K562 (cell line): ENCODE results near the gene RACK1. TPM values are rescaled to one million over a fixed set of nuclear protein-coding genes. Genes with fewer than 3 reads are reported as not detected.

Experiments
- FOSL1 ChIP-seq: fragments of 200-800 bp; sonication (Bioruptor generic); conservative IDR thresholded peaks from 2 replicates; pipeline ENCODE4 v1.6.1; 2016; ENCODE audit warnings: missing genetic modification characterization, missing compliant biosample characterization
- FOXP1 ChIP-seq: sonication (generic); formaldehyde crosslinking; IDR thresholded peaks from 2 replicates; pipeline ENCODE4 v1.8.0; 2022; ENCODE audit warnings: mild to moderate bottlenecking, missing genetic modification reagents
- NEUROD1 ChIP-seq: fragments of 150-350 bp; IDR thresholded peaks from 2 replicates; pipeline ENCODE4 v1.6.1; 2014; ENCODE audit warnings: borderline replicate concordance, low read length, low read depth; ENCODE audit not compliant: partially characterized antibody
- PCBP1 ChIP-seq: fragments of 200-400 bp; formaldehyde crosslinking; IDR thresholded peaks from 2 replicates; pipeline ENCODE4 v1.6.1; 2018; ENCODE audit warnings: mild to moderate bottlenecking, low read depth, low read length; ENCODE audit not compliant: poor library complexity, severe bottlenecking
- POLR2AphosphoS5 ChIP-seq: IDR thresholded peaks from 2 replicates; pipeline ENCODE4 v1.6.1; 2011; ENCODE audit warnings: mild to moderate bottlenecking, low read depth, low read length, moderate library complexity; ENCODE audit not compliant: control insufficient read depth, insufficient read depth
- RBM39 ChIP-seq: fragments of 200-400 bp; formaldehyde crosslinking; optimal IDR thresholded peaks from 2 replicates; pipeline ENCODE3; 2018; ENCODE audit warnings: low read depth, low read length
- SIN3A ChIP-seq, 2 experiments: fragments of 150-350 bp in 1 of 2; IDR thresholded peaks; 2 replicates each; pipeline ENCODE4 v1.6.1; 2011 to 2016; ENCODE audit warnings: borderline replicate concordance in 2 of 2, low read depth in 2 of 2, low read length in 2 of 2, mild to moderate bottlenecking in 2 of 2, moderate library complexity in 2 of 2; ENCODE audit not compliant: control insufficient read depth in 1 of 2
- SMAD3 ChIP-seq: fragments of 450-650 bp; formaldehyde crosslinking; conservative IDR thresholded peaks from 2 replicates; pipeline ENCODE4 v1.4.0; 2020; ENCODE audit warnings: mild to moderate bottlenecking
- ZFP1 ChIP-seq: fragments of 450-650 bp; formaldehyde crosslinking; IDR thresholded peaks from 2 replicates; pipeline ENCODE4 v1.4.0; 2020; ENCODE audit warnings: mild to moderate bottlenecking, mixed read lengths
- ZNF197 ChIP-seq: fragments of 200-800 bp; sonication (Bioruptor generic); IDR thresholded peaks from 2 replicates; pipeline ENCODE4 v1.6.1; 2016; ENCODE audit warnings: low read depth, missing genetic modification characterization, missing compliant biosample characterization
- ZNF699 ChIP-seq: fragments of 250-450 bp; sonication (Bioruptor Pico); IDR thresholded peaks from 2 replicates; pipeline ENCODE4 v1.8.0; 2021; ENCODE audit warnings: mild to moderate bottlenecking, moderate library complexity; ENCODE audit not compliant: insufficient replicate concordance
- polyA plus RNA-seq, 8 experiments: library from polyadenylated mRNA; depleted of rRNA in 4 of 8; stranded (reverse) in 5 of 8; unstranded in 3 of 8; fragments of >200 nt; fragmentation: Nextera tagmentation in 2 of 8; fragmentation: Illumina TruSeq in 1 of 8; extraction: Ambion mirVana in 2 of 8; extraction: Trizol in 1 of 8; gene quantifications; 2 replicates each; pipeline versions ENCODE4 v1.2.1 to v1.2.3, GENCODE V29; 2011 to 2014; ENCODE audit warnings: inconsistent platforms in 1 of 8, missing spikeins in 1 of 8
- total RNA-seq, 7 experiments: library from RNA; depleted of rRNA in 6 of 7; stranded (reverse); fragments of >200 nt in 6 of 7; fragmentation: Illumina TruSeq in 2 of 7; extraction: Trizol in 2 of 7; gene quantifications; 2 replicates each; pipeline versions ENCODE4 v1.2.1 to v1.2.3, GENCODE V29; 2011 to 2021; ENCODE audit warnings: low replicate concordance in 1 of 7
- TF ChIP-seq, protein P1 (sequence below): sonication (generic); formaldehyde crosslinking; IDR thresholded peaks from 2 replicates; pipeline ENCODE4 v1.8.0; 2022; ENCODE audit warnings: mild to moderate bottlenecking, missing genetic modification reagents
- TF ChIP-seq, protein P2 (sequence below): fragments of 250-450 bp; sonication (Bioruptor Pico); IDR thresholded peaks from 2 replicates; pipeline ENCODE4 v1.5.0; 2021; ENCODE audit warnings: mild to moderate bottlenecking, borderline replicate concordance
- TF ChIP-seq, protein P3 (sequence below): fragments of 450-650 bp; formaldehyde crosslinking; IDR thresholded peaks from 2 replicates; pipeline ENCODE4 v1.4.0; 2020; ENCODE audit warnings: mild to moderate bottlenecking, moderate library complexity
- TF ChIP-seq, protein P4 (sequence below): sonication (generic); formaldehyde crosslinking; IDR thresholded peaks from 2 replicates; pipeline ENCODE4 v1.8.0; 2023; ENCODE audit warnings: missing genetic modification reagents, mild to moderate bottlenecking, borderline replicate concordance

RACK1 gene
- total and polyA plus RNA-seq, 9 of the 15 experiments (the other 6 are each of a cell fraction or from before 2014, with no cell fraction given) = 2,303 to 5,311 (median 3,833) TPM

DNA sequence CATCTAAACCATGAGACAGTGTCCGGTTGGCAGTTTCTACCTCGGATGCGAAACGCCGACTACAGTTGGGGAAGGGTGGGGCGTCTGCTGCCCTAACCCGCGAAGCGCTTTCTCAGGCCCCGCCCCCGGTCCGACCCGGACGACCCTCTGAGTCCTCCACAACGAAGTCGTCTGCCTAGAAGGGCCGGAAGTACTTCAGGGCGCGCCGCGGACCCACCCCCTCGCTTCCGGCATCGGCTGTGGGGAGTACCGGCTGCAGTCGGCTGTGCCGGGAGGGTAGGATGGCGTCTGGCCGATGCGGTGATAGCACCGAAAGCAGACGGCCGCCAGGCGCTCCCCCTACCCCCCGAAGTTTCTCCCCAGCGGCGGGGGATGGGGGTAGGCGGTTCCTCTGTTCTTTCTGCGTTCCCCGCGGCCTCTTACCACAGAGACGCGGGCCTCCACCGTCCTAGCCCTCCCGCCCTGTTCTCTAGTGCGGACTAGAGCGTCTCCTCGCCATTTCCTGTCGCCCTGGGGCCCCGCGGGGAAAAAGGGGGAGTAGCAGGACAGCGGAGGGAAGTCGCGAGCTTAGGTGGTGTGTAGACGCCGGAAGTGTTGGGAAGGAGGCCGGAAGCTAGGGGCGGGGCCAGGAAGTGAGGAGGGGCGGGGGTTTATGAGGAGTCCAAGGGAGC lies 20.5 kb downstream of the RACK1 start, which contains the start of gene TRIM41 (continued):
- TF ChIP-seq FOXP1 (peak; percentile 71; the same call in 1 of the 2 replicates), SIN3A (IDR thresholded peaks at IDR 0.05; ENCODE audit: borderline replicate concordance in 2 of 2, control insufficient read depth in 1 of 2, low read depth in 2 of 2, low read length in 2 of 2) (peak; percentile 60 to 95; a peak in 3 of 4 replicates), POLR2AphosphoS5 (peak; percentile 88), ZNF197 (CRISPR knock-in tag) (peak; percentile 86), NEUROD1 (peak; percentile 15), ZNF699 (no peak), RBM39 (peak; percentile 67), SMAD3 (CRISPR knock-in tag) (0 out of 2 replicates have a peak, but pooled peaks have one; percentile 12), ZFP1 (CRISPR knock-in tag) (no peak), PCBP1 (peak; percentile 56), FOSL1 (tag) (peak; percentile 64)
- TF ChIP-seq, protein P1, sequence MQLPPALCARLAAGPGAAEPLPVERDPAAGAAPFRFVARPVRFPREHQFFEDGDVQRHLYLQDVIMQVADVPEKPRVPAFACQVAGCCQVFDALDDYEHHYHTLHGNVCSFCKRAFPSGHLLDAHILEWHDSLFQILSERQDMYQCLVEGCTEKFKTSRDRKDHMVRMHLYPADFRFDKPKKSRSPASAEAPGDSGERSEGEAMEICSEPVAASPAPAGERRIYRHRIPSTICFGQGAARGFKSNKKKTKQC (CRISPR knock-in tag) = peak; percentile 90; the same call in 1 of the 2 replicates
- TF ChIP-seq, protein P2, sequence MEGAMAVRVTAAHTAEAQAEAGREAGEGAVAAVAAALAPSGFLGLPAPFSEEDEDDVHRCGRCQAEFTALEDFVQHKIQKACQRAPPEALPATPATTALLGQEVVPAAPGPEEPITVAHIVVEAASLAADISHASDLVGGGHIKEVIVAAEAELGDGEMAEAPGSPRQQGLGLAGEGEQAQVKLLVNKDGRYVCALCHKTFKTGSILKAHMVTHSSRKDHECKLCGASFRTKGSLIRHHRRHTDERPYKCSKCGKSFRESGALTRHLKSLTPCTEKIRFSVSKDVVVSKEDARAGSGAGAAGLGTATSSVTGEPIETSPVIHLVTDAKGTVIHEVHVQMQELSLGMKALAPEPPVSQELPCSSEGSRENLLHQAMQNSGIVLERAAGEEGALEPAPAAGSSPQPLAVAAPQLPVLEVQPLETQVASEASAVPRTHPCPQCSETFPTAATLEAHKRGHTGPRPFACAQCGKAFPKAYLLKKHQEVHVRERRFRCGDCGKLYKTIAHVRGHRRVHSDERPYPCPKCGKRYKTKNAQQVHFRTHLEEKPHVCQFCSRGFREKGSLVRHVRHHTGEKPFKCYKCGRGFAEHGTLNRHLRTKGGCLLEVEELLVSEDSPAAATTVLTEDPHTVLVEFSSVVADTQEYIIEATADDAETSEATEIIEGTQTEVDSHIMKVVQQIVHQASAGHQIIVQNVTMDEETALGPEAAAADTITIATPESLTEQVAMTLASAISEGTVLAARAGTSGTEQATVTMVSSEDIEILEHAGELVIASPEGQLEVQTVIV (CRISPR knock-in tag) = no peak; the same call in 1 of the 2 replicates
- TF ChIP-seq, protein P3, sequence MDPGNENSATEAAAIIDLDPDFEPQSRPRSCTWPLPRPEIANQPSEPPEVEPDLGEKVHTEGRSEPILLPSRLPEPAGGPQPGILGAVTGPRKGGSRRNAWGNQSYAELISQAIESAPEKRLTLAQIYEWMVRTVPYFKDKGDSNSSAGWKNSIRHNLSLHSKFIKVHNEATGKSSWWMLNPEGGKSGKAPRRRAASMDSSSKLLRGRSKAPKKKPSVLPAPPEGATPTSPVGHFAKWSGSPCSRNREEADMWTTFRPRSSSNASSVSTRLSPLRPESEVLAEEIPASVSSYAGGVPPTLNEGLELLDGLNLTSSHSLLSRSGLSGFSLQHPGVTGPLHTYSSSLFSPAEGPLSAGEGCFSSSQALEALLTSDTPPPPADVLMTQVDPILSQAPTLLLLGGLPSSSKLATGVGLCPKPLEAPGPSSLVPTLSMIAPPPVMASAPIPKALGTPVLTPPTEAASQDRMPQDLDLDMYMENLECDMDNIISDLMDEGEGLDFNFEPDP (CRISPR knock-in tag) = peak; percentile 70; the same call in 1 of the 2 replicates
- TF ChIP-seq, protein P4, sequence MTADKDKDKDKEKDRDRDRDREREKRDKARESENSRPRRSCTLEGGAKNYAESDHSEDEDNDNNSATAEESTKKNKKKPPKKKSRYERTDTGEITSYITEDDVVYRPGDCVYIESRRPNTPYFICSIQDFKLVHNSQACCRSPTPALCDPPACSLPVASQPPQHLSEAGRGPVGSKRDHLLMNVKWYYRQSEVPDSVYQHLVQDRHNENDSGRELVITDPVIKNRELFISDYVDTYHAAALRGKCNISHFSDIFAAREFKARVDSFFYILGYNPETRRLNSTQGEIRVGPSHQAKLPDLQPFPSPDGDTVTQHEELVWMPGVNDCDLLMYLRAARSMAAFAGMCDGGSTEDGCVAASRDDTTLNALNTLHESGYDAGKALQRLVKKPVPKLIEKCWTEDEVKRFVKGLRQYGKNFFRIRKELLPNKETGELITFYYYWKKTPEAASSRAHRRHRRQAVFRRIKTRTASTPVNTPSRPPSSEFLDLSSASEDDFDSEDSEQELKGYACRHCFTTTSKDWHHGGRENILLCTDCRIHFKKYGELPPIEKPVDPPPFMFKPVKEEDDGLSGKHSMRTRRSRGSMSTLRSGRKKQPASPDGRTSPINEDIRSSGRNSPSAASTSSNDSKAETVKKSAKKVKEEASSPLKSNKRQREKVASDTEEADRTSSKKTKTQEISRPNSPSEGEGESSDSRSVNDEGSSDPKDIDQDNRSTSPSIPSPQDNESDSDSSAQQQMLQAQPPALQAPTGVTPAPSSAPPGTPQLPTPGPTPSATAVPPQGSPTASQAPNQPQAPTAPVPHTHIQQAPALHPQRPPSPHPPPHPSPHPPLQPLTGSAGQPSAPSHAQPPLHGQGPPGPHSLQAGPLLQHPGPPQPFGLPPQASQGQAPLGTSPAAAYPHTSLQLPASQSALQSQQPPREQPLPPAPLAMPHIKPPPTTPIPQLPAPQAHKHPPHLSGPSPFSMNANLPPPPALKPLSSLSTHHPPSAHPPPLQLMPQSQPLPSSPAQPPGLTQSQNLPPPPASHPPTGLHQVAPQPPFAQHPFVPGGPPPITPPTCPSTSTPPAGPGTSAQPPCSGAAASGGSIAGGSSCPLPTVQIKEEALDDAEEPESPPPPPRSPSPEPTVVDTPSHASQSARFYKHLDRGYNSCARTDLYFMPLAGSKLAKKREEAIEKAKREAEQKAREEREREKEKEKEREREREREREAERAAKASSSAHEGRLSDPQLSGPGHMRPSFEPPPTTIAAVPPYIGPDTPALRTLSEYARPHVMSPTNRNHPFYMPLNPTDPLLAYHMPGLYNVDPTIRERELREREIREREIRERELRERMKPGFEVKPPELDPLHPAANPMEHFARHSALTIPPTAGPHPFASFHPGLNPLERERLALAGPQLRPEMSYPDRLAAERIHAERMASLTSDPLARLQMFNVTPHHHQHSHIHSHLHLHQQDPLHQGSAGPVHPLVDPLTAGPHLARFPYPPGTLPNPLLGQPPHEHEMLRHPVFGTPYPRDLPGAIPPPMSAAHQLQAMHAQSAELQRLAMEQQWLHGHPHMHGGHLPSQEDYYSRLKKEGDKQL (CRISPR knock-in tag) = no peak
